ENCODE results near the gene RRP1B. TPM values are rescaled to one million over a fixed set of nuclear protein-coding genes. Genes with fewer than 3 reads are reported as not detected.

Gene RRP1B
- total and polyA plus RNA-seq, 9 of the 15 experiments (the other 6 are each of a cell fraction or from before 2014, with no cell fraction given) = 6.8 to 66.6 (median 41.9) TPM

GRCh38 chr21:43728467-43729390 is 69.4 kb downstream of the RRP1B start (continued):
- peak; percentile 97 for TF ChIP-seq JUND (IDR thresholded peaks at IDR 0.05; ENCODE audit: borderline replicate concordance, low read depth, low read length)
- peak; percentile 97; the same call in 2 of the 3 replicates for TF ChIP-seq JUND (tag; IDR thresholded peaks at IDR 0.05; ENCODE audit: borderline replicate concordance, low read depth, low read length)
- TF ChIP-seq ZNF24 (IDR thresholded peaks at IDR 0.05) = peak; percentile 85
- peak; percentile 92 for TF ChIP-seq ARID1B (IDR thresholded peaks at IDR 0.05)
- peak; percentile 86; the same call in 1 of the 2 replicates for TF ChIP-seq HNRNPL (IDR thresholded peaks at IDR 0.05; ENCODE audit: low read depth, low read length)
- TF ChIP-seq, protein P1, sequence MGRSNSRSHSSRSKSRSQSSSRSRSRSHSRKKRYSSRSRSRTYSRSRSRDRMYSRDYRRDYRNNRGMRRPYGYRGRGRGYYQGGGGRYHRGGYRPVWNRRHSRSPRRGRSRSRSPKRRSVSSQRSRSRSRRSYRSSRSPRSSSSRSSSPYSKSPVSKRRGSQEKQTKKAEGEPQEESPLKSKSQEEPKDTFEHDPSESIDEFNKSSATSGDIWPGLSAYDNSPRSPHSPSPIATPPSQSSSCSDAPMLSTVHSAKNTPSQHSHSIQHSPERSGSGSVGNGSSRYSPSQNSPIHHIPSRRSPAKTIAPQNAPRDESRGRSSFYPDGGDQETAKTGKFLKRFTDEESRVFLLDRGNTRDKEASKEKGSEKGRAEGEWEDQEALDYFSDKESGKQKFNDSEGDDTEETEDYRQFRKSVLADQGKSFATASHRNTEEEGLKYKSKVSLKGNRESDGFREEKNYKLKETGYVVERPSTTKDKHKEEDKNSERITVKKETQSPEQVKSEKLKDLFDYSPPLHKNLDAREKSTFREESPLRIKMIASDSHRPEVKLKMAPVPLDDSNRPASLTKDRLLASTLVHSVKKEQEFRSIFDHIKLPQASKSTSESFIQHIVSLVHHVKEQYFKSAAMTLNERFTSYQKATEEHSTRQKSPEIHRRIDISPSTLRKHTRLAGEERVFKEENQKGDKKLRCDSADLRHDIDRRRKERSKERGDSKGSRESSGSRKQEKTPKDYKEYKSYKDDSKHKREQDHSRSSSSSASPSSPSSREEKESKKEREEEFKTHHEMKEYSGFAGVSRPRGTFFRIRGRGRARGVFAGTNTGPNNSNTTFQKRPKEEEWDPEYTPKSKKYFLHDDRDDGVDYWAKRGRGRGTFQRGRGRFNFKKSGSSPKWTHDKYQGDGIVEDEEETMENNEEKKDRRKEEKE (IDR thresholded peaks at IDR 0.05; ENCODE audit: borderline replicate concordance in 1 of 2, control insufficient read depth in 1 of 2, low read depth in 2 of 2, low read length in 1 of 2) = peak in 1 of 2 experiments; percentile 97; a peak in 2 of 4 replicates
- TF ChIP-seq TRIM28 (IDR thresholded peaks at IDR 0.05) = peak; percentile 84; the same call in 1 of the 2 replicates
- TF ChIP-seq MEIS2 (IDR thresholded peaks at IDR 0.05; ENCODE audit: partially characterized antibody) = peak; percentile 80
- TF ChIP-seq E2F8 (IDR thresholded peaks at IDR 0.05; ENCODE audit: low read depth, partially characterized antibody) = peak; percentile 84
- TF ChIP-seq AFF1 (IDR thresholded peaks at IDR 0.05; ENCODE audit: low read depth in 1 of 2, partially characterized antibody in 2 of 2) = peak in 1 of 2 experiments; percentile 73
- no peak for TF ChIP-seq ATF1 (CRISPR knock-in tag; IDR thresholded peaks at IDR 0.05)
- TF ChIP-seq ATF1 (tag; IDR thresholded peaks at IDR 0.05) = peak; percentile 96
- TF ChIP-seq PHF20 (IDR thresholded peaks at IDR 0.05; ENCODE audit: partially characterized antibody) = peak; percentile 87
- peak; percentile 71 to 92 for TF ChIP-seq KDM1A (IDR thresholded peaks at IDR 0.05)
- TF ChIP-seq GATAD2B (IDR thresholded peaks at IDR 0.05; ENCODE audit: borderline replicate concordance) = no peak; the same call in 1 of the 2 replicates
- peak; percentile 94 for TF ChIP-seq SETDB1 (IDR thresholded peaks at IDR 0.05; ENCODE audit: low read length)
- TF ChIP-seq DIDO1 (tag; IDR thresholded peaks at IDR 0.05; ENCODE audit: low read depth) = peak; percentile 62; the same call in 1 of the 2 replicates

Data from K562 (cell line).